ENCODE results near the gene APPL1.

Gene APPL1

GRCh38 chr3:57192028-57192427 lies 35.5 kb upstream of the APPL1 start:
- Histone ChIP-seq H2BK12ac (ENCODE audit: low read length in 2 of 2) (no peak overlapping the region), H3K36me3 (ENCODE audit: control insufficient read depth in 1 of 2, insufficient read depth in 2 of 2, low read depth in 1 of 2, low read length in 2 of 2) (no peaks in the 10 kb centered on the region), H3K18ac (ENCODE audit: low read depth in 1 of 2, low read length in 2 of 2) (no peak overlapping the region), H3K27me3 (ENCODE audit: control insufficient read depth in 1 of 2, insufficient read depth in 1 of 2, low read length in 2 of 2) (no peaks in the 10 kb centered on the region), H2AFZ (ENCODE audit: low read depth, low read length) (no peak overlapping the region), H2BK120ac (ENCODE audit: low read depth, low read length) (no peak overlapping the region), H3K9ac (ENCODE audit: low read length) (no peak overlapping the region), H3K4me3 (ENCODE audit: insufficient read depth in 1 of 2, low read depth in 1 of 2, low read length in 2 of 2) (no peak overlapping the region), H3K14ac (ENCODE audit: low read length in 2 of 2) (no peak overlapping the region), H3K4ac (ENCODE audit: low read depth in 1 of 2, low read length in 2 of 2) (no peak overlapping the region), H3K4me2 (ENCODE audit: low read length, poor library complexity, severe bottlenecking) (no peak overlapping the region), H2AK5ac (ENCODE audit: low read length, severe bottlenecking) (no peak overlapping the region), H3K79me1 (replicated peaks; ENCODE audit: low read length, poor library complexity, severe bottlenecking) (no peaks in the 10 kb centered on the region), H3K23ac (ENCODE audit: low read length in 2 of 2) (no peak overlapping the region), H2BK15ac (ENCODE audit: low read depth, poor library complexity, severe bottlenecking) (no peak overlapping the region), H4K8ac (ENCODE audit: low read length) (no peak overlapping the region), H2BK5ac (ENCODE audit: low read depth, low read length, poor library complexity, severe bottlenecking) (no peak overlapping the region), H3K4me1 (ENCODE audit: control insufficient read depth, insufficient read depth, low read depth, low read length) (no peaks in the 10 kb centered on the region), H4K91ac (ENCODE audit: low read length) (no peak overlapping the region), H3K27ac (ENCODE audit: low read length, poor library complexity, severe bottlenecking) (no peak overlapping the region), H3K9me3 (ENCODE audit: control insufficient read depth, low read length) (no peaks in the 10 kb centered on the region)
- 94% methylated on average over 2 of the region's 3 CpGs for WGBS
- DNase-seq: no peak

DNA sequence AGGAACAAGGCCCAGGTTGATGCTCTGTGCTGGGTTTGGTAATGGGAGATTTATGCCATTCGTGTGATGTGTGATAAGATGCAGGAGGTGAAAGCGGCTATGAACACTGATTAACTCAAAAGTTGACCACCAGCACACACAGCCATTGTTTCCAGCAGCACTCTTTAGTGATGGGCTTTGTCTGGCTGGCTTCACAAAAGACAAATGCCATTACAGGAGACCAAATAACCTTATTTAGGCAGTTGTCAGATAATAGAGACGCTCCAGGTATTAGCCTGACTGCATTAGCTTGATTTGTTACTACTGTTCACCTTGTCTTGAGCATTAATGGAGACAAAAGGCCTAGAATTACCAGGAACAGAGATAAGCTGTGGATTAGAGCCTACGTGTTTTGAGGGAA lies 32.9 kb upstream of the APPL1 start:
- Histone ChIP-seq H3K27ac (ENCODE audit: low read length, poor library complexity, severe bottlenecking) (no peak overlapping the region), H2BK120ac (ENCODE audit: low read depth, low read length) (no peak overlapping the region), H3K14ac (ENCODE audit: low read length in 2 of 2) (no peak overlapping the region), H3K4me2 (ENCODE audit: low read length, poor library complexity, severe bottlenecking) (no peak overlapping the region), H2BK5ac (ENCODE audit: low read depth, low read length, poor library complexity, severe bottlenecking) (no peak overlapping the region), H3K36me3 (ENCODE audit: control insufficient read depth in 1 of 2, insufficient read depth in 2 of 2, low read depth in 1 of 2, low read length in 2 of 2) (no peaks in the 10 kb centered on the region), H3K9me3 (ENCODE audit: control insufficient read depth, low read length) (no peaks in the 10 kb centered on the region), H4K8ac (ENCODE audit: low read length) (no peak overlapping the region), H3K79me1 (replicated peaks; ENCODE audit: low read length, poor library complexity, severe bottlenecking) (no peaks in the 10 kb centered on the region), H3K4me3 (ENCODE audit: insufficient read depth in 1 of 2, low read depth in 1 of 2, low read length in 2 of 2) (no peak overlapping the region), H2BK12ac (ENCODE audit: low read length in 2 of 2) (no peak overlapping the region), H3K4me1 (ENCODE audit: control insufficient read depth, insufficient read depth, low read depth, low read length) (no peaks in the 10 kb centered on the region), H2AK5ac (ENCODE audit: low read length, severe bottlenecking) (no peak overlapping the region), H4K91ac (ENCODE audit: low read length) (no peak overlapping the region), H3K27me3 (ENCODE audit: control insufficient read depth in 1 of 2, insufficient read depth in 1 of 2, low read length in 2 of 2) (no peaks in the 10 kb centered on the region), H3K9ac (ENCODE audit: low read length) (no peak overlapping the region), H2BK15ac (ENCODE audit: low read depth, poor library complexity, severe bottlenecking) (no peak overlapping the region), H3K18ac (ENCODE audit: low read depth in 1 of 2, low read length in 2 of 2) (no peak overlapping the region), H2AFZ (ENCODE audit: low read depth, low read length) (no peak overlapping the region), H3K23ac (ENCODE audit: low read length in 2 of 2) (no peak overlapping the region), H3K4ac (ENCODE audit: low read depth in 1 of 2, low read length in 2 of 2) (no peak overlapping the region)
- no peak for DNase-seq
- 95% methylated on average over 4 of the region's 4 CpGs for WGBS

DNA sequence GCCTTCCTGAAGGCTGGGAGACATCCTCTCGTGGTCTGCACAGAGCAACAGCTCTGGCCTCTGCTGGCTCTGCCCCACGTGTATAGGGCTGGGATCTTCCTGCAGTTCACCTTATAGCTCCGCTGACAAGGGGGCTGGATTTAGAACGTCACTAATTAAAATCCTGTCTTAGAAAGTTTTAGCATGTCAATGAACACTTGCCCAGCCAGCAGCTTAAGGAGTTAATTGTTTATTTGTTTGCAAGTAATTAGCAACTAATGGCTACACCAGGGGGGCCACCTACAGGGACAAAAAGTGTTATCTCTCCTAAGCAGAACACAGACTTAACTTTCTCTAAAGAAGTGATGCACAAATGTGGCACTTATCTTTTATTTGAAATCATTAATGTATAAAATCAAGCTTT lies 27.6 kb upstream of the APPL1 start, which contains the start of gene HESX1:
TSS of gene HESX1 (minus strand) at position 84 of the 403 bp plus-strand sequence. CDS start at position 24, 60 bp downstream.
- Histone ChIP-seq H2AK5ac (ENCODE audit: low read length, severe bottlenecking) (no peak within 1 kb of the TSS), H2AFZ (ENCODE audit: low read depth, low read length) (no peak within 1 kb of the TSS), H2BK12ac (ENCODE audit: low read length in 2 of 2) (no peak within 1 kb of the TSS), H3K36me3 (ENCODE audit: control insufficient read depth in 1 of 2, insufficient read depth in 2 of 2, low read depth in 1 of 2, low read length in 2 of 2) (no peaks in the 10 kb centered on the region), H3K4ac (ENCODE audit: low read depth in 1 of 2, low read length in 2 of 2) (no peak within 1 kb of the TSS), H3K27ac (ENCODE audit: low read length, poor library complexity, severe bottlenecking) (no peak within 1 kb of the TSS), H3K4me1 (ENCODE audit: control insufficient read depth, insufficient read depth, low read depth, low read length) (no peaks in the 10 kb centered on the region), H3K9me3 (ENCODE audit: control insufficient read depth, low read length) (no peaks in the 10 kb centered on the region), H3K79me1 (replicated peaks; ENCODE audit: low read length, poor library complexity, severe bottlenecking) (no peaks in the 10 kb centered on the region), H2BK5ac (ENCODE audit: low read depth, low read length, poor library complexity, severe bottlenecking) (no peak within 1 kb of the TSS), H3K27me3 (ENCODE audit: control insufficient read depth in 1 of 2, insufficient read depth in 1 of 2, low read length in 2 of 2) (no peaks in the 10 kb centered on the region), H3K18ac (ENCODE audit: low read depth in 1 of 2, low read length in 2 of 2) (no peak within 1 kb of the TSS), H4K91ac (ENCODE audit: low read length) (no peak within 1 kb of the TSS), H2BK15ac (ENCODE audit: low read depth, poor library complexity, severe bottlenecking) (no peak within 1 kb of the TSS), H3K9ac (ENCODE audit: low read length) (no peak within 1 kb of the TSS), H3K23ac (ENCODE audit: low read length in 2 of 2) (no peak within 1 kb of the TSS), H4K8ac (ENCODE audit: low read length) (no peak within 1 kb of the TSS), H3K4me3 (ENCODE audit: insufficient read depth in 1 of 2, low read depth in 1 of 2, low read length in 2 of 2) (no peak within 1 kb of the TSS), H3K4me2 (ENCODE audit: low read length, poor library complexity, severe bottlenecking) (no peak within 1 kb of the TSS), H2BK120ac (ENCODE audit: low read depth, low read length) (no peak within 1 kb of the TSS), H3K14ac (ENCODE audit: low read length in 2 of 2) (no peak within 1 kb of the TSS)
- no peak for DNase-seq
- 28% methylated on average over 4 of the region's 4 CpGs for WGBS

DNA sequence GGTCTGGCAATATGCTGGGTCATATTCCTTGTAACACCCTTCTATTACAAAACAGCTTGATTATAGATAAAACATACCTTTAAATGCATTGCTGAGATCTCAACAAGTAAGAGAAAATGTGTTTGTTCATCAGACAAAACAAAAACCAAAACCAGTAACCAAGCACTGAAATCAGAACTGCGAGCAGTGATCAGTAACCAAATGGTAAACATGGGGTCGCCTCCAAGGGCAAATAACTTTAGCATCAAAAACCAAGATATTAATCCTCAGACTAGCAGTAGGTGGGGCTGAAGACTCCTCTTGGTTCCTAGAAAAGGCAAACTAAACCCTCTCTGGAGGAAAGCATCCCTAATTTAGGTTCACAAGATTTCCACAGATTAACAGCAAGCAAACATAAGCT lies 21.1 kb upstream of the APPL1 start:
- Histone ChIP-seq H2AFZ (ENCODE audit: low read depth, low read length) (no peak overlapping the region), H3K4me3 (ENCODE audit: insufficient read depth in 1 of 2, low read depth in 1 of 2, low read length in 2 of 2) (no peak overlapping the region), H2BK5ac (ENCODE audit: low read depth, low read length, poor library complexity, severe bottlenecking) (no peak overlapping the region), H3K4me2 (ENCODE audit: low read length, poor library complexity, severe bottlenecking) (no peak overlapping the region), H3K36me3 (ENCODE audit: control insufficient read depth in 1 of 2, insufficient read depth in 2 of 2, low read depth in 1 of 2, low read length in 2 of 2) (no peaks in the 10 kb centered on the region), H3K9me3 (ENCODE audit: control insufficient read depth, low read length) (no peaks in the 10 kb centered on the region), H3K4me1 (ENCODE audit: control insufficient read depth, insufficient read depth, low read depth, low read length) (no peaks in the 10 kb centered on the region), H2AK5ac (ENCODE audit: low read length, severe bottlenecking) (no peak overlapping the region), H3K27ac (ENCODE audit: low read length, poor library complexity, severe bottlenecking) (no peak overlapping the region), H3K23ac (ENCODE audit: low read length in 2 of 2) (no peak overlapping the region), H3K79me1 (replicated peaks; ENCODE audit: low read length, poor library complexity, severe bottlenecking) (no peaks in the 10 kb centered on the region), H3K14ac (ENCODE audit: low read length in 2 of 2) (no peak overlapping the region), H4K8ac (ENCODE audit: low read length) (no peak overlapping the region), H2BK15ac (ENCODE audit: low read depth, poor library complexity, severe bottlenecking) (no peak overlapping the region), H2BK120ac (ENCODE audit: low read depth, low read length) (no peak overlapping the region), H3K9ac (ENCODE audit: low read length) (no peak overlapping the region), H3K27me3 (ENCODE audit: control insufficient read depth in 1 of 2, insufficient read depth in 1 of 2, low read length in 2 of 2) (no peaks in the 10 kb centered on the region), H2BK12ac (ENCODE audit: low read length in 2 of 2) (no peak overlapping the region), H3K4ac (ENCODE audit: low read depth in 1 of 2, low read length in 2 of 2) (no peak overlapping the region), H3K18ac (ENCODE audit: low read depth in 1 of 2, low read length in 2 of 2) (no peak overlapping the region), H4K91ac (ENCODE audit: low read length) (no peak overlapping the region)
- WGBS: 96% methylated on average over 2 of the region's 2 CpGs
- DNase-seq: no peak
